Measurements from ENCODE around the gene ZNF582.

The ZNF582 gene

DNA sequence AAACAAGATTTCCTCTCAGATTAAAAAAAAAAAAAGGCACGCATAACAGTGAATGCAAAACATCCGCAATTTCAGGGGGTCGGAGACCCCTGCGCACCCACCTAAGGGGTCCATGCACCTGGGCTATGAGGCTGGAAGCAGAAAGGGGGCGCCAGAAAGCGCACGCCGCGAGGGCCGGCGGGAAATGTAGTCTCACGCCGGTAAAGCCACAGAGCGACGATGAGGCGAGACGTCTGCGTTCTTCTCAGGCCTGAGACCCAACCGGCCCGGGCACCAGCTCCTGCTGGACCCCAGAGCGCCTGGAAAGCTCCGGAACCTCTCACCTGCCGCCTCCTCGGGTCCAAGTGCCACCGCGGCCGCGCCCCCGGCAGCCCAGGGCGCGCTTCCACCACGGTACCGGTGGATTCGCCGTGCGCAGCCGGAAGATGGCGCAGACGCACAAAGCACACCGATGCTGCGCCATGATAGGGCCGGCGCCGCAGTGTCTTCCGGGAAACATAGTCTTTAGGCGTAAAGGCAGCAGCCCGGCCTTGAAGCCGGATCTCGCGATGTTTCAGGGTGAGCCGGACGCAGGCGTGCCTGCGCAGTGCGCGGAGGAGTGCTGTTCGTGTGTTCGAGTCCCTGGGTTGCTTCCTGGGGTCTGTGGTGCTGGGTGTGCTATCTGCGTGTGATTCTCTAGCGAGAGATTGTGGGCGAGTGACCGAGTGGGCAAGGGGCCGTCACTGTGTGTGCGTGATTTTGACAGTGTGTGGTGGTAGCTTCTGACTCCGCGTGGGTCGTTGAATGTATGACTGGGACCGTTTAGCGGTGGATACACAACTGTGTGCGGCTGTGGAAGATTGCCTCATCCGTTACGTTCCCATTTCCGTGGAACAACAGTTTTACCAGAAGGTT is at the start of gene ZNF582:
TSS of gene ZNF582 (minus strand) at position 416 of the 894 bp plus-strand sequence. CDS start 1,782 bp downstream, outside the sequence.
- peak; percentile 83 to 90 for DNase-seq

GRCh38 chr19:56441206-56441792 is 48.0 kb upstream of the ZNF582 start:
- DNase-seq = no peak

DNA sequence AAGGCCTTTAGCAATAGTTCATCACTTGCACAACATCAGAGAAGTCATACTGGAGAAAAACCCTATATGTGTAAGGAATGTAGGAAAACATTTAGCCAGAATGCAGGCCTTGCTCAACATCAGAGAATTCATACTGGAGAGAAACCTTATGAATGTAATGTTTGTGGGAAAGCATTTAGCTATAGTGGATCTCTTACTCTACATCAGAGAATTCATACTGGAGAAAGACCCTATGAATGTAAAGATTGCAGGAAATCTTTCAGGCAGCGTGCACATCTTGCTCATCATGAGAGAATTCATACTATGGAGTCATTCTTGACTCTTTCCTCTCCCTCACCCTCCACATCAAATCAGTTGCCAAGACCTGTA is 30.6 kb upstream of the ZNF582 start:
- no peak for DNase-seq

DNA sequence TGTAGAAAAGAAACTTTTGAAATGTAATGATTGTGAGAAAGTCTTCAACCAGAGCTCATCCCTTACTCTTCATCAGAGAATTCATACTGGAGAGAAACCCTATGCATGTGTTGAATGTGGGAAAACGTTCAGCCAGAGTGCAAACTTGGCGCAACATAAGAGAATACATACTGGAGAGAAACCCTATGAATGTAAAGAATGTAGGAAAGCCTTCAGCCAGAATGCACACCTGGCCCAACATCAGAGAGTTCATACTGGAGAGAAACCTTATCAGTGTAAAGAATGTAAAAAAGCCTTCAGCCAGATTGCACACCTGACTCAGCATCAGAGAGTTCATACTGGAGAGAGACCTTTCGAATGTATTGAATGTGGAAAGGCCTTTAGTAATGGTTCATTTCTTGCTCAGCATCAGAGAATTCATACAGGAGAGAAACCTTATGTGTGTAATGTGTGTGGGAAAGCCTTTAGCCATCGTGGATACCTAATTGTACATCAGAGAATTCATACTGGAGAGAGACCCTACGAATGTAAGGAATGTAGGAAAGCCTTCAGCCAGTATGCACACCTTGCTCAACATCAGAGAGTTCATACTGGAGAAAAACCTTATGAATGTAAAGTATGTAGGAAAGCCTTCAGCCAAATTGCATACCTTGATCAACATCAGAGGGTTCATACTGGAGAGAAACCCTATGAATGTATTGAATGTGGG is 30.1 kb upstream of the ZNF582 start:
- DNase-seq = no peak

GRCh38 chr19:56405062-56405461 is 11.7 kb upstream of the ZNF582 start:
- DNase-seq = no peak

DNA sequence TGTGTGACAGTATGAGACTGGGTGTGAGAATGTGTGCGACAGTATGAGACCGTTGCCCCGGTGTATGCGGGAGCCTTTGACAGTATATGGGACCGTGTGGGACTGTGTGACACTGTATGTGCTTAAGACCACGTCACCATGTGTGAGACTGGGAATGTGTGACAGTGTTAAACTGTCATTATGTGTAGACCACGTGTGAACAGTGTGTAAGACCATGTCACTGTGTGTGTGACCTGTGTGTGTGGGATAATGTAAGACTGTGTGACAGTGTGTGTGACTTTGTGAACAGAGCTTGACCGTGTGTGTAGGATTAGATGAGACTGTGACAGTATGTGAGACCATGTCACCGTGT is 11.3 kb upstream of the ZNF582 start:
- DNase-seq = no peak

- DNase-seq = peak; percentile 62 to 77
These were observed 10.7 kb upstream of the ZNF582 start, which contains the start of gene ZNF583 for GRCh38 chr19:56403764-56404704. Gene ZNF583 (plus strand): TSS chr19:56404332. CDS start chr19:56407115, 2,783 bp downstream.

GRCh38 chr19:56403261-56403660 is 9.9 kb upstream of the ZNF582 start:
- DNase-seq = no peak

GRCh38 chr19:56400485-56400884 is 7.2 kb upstream of the ZNF582 start:
- no peak for DNase-seq

DNA sequence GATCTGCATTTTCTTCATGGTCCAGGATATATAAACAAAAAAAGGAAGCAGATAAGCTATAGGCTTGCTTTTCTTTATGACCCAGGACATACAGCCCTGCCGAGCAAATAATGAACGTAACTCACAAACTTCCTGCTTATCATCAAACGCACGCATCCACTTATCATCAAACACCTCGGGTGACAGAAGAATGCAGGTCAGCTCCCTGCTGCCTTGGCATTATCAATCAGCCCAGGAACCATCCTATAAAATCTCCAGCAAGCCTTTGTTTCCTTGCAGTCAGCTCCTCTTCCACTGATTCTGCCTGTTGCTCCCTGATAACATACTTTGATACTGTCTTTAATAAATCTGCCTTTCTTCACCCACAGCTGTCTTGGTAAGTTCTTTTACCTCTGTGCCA is 5.5 kb upstream of the ZNF582 start:
- DNase-seq = no peak

DNA sequence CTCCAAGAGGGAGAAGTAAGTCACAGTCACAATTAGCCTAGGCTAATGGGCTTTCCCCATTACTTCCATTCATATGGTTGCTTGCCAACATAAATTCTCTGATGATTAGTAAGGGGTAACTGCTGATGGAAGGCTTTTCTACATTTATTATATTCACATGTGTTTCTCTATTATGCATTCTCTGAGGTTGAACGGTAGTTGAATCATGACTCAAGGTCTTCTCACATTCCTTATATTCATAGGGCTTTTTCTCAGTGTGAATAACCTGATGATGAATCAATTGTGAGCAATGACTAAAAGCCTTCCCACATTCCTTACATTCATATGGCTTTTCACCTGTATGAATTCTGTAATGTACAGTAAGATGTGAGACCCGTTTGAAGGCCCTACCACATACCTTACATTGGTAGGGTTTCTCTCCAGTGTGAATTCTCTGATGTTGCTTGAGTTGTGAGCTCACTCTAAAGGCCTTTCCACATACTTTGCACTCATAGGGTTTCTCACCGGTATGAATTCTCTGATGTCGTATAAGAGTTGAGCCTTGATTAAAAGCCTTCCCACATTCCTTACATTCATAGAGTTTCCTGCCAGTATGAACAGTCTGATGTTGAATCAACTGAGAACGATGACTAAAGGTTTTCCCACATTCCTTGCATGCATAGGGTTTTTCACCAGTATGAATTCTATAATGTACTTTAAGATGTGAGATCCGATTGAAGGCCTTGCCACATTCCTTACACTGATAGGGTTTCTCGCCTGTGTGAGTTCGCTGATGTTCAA is 9.3 kb downstream of the ZNF582 start:
- no peak for DNase-seq

DNA sequence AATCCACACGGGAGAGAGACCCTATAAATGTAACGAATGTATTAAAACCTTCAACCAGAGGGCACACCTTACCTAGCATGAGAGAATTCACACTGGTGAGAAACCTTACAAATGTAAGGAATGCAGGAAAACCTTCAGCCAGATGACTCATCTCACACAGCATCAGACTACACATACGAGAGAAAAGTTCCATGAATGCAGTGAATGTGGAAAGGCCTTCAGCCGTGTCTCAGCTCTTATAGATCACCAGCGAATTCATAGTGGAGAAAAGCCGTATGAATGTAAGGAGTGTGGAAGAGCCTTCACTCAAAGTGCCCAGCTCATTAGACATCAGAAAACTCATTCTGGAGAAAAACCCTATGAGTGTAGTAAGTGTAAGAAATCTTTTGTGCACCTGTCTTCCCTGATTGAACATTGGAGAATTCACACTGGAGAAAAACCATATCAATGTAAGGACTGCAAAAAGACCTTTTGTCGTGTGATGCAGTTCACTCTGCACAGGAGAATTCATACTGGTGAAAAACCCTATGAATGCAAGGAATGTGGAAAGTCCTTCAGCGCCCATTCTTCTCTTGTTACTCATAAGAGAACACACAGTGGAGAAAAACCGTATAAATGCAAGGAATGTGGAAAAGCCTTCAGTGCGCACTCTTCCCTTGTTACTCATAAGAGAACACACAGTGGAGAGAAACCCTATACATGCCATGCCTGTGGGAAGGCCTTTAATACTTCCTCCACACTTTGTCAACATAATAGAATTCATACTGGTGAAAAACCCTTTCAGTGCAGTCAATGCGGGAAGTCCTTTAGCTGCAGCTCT is 16.0 kb downstream of the ZNF582 start:
- DNase-seq = no peak

DNA sequence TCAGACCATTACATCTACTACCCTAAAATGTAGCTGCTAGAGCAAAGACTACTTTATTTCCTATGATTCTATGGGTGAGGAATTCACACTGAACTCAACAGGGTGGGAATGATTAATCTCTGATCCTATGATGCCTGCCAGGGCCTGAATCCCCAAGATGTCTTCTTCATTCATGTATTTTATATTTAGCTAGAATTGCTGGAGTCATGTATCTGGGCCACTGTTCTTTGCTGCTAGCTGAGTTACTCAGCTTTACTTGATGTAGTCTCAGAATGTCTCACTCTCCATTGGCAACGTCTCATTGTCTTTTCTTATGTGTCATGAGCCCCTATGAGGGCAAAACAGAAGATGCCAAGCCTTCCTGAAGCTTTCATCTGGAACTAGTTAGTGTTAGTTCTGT is 21.1 kb downstream of the ZNF582 start:
- DNase-seq = no peak

DNA sequence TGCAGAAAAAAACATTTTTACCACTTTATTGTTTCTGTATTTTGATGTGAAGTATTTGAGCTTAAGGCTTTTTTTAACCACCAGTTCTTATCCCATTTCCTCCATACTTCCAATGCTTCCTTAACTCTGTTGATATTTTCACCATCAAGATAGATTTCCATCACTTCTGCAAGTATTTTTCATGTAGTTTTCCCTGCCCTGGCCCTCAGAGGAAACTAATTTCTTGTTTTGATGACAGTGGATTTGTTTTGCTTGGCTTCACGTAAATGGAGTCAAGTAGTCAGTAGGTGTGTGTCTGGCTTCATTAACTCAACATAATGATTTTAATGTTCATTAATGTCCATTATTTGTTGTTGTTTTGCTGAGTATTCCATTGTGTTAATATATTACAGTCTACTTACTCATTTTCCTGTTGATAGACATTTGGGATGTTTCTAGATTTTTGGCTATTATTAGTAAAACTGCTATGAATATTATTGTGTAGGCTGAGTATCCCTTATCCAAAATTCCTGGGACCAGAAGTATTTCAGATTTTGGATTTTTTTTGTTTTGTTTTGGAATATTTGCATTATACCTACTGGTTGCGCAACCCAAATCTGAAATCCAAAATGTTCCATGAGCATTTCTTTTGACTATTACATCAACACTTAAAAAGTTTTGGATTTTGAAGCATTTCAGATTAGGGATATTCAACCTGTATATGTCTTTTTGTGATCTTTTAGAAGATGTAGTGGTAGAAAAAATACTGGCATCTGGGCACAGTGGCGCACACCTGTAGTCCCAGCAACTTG is 23.3 kb downstream of the ZNF582 start:
- no peak for DNase-seq

- peak; percentile 72 for DNase-seq
These were observed 25.3 kb downstream of the ZNF582 start for GRCh38 chr19:56367829-56368711.

DNA sequence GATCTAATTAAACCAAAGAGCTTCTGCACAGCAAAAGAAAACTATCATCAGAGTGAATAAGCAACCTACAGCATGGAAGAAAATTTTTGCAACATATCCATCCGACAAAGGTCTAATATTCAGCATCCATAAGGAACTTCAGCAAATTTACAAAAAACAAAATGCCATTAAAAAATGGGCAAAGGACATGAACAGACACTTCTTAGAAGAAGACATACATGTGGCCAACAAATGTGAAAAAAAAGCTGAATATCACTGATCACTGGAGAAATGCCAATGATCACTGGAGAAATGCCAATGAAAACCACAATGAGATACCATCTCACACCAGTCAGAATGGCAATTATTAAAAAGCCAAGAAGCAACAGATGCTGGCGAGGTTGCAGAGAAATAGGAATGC is 32.5 kb downstream of the ZNF582 start:
- no peak for DNase-seq

- DNase-seq = no peak
These were observed 36.4 kb downstream of the ZNF582 start for GRCh38 chr19:56356944-56357343.

GRCh38 chr19:56355517-56355916 is 37.8 kb downstream of the ZNF582 start:
- no peak for DNase-seq

GRCh38 chr19:56351208-56351607 is 42.1 kb downstream of the ZNF582 start:
- no peak for DNase-seq

Data from AML-193 (cell line).